Middle frontal gyrus (tissue), 1 donor: ENCODE measurements around the gene GMDS.
A peak's percentile ranks its signal among the peaks of the same experiment; 100 is the strongest.
"Not testable (repeated sequence)": the region's sequence is repeated elsewhere in the genome, so short reads cannot be mapped to it uniquely, and the experiment has no call there.

Experiments used
- DNase-seq: peaks from one replicate; pipeline ENCODE4 v3.0.0-alpha.2; 2015; ENCODE audit warnings: low spot score; ENCODE audit errors: extremely low spot score

GMDS gene

DNA sequence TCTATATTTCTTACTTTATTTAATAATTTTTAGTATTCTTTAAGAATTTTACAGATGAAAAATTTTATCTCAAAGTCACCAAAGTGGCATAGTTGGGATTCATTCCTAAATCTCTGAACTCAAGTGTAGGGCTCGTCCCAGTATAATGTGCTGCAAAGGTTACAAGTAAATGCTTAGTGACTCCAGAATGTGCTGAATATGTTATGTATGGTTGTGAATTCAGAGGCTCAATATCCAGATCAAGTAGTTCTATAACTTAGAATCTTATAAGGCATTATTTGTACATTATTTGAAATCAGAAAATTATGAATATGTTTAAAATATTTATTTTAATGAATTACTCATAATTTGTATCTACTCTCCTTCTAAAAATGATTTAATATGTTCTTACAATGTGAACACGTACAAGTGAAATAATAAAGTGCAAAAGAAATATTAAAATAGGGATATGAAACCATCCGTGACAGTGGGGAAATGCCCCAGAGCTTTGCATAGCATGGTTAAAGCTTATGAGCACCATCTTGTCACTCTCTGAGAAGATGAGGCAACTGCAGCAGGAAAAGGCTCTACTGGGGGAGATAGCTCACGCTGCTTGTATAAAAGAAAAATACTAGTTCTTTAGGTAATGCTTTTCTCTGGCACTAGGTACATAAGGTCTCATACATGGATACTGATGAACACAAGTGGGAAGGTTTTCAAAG lies 376.7 kb downstream of the GMDS start:
- DNase-seq: no peak

DNA sequence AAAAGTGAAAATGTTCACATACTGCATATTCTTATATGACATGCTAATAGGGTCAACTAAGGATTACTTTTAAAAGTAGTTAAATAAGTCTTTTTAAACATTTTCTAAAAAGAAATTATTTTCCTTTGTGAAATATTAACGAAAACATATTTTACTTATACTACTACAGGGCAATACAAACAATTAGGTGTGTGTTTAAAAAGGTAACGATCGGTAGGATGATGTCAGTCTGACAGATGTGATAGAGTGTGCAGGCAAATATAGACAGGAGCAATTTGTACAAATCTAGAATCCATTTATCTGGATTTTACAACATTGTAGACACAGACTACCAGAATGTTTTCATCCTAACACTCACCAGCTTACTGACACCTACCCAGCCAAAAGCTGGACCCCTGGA lies 378.2 kb downstream of the GMDS start:
- DNase-seq: no peak

DNA sequence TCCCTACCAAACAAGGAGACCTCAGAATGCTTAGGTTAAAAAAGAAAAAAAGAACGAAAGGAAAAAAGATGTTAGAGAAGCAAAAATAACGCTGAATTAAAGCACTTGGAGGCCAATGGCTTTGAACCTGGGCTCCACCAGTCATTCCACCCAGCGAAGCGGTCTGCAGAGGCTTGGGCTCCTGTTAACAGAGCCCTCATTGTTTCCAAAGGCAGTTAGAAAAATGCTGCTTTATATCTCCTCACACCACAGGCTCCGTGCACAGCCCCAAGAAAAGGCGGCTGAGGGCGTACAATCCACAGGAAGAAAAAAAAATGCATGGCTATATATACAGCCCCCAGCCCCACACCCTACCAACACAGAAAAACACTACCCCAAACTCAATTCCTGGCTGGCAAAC lies 379.8 kb downstream of the GMDS start:
- peak; percentile 20 for DNase-seq

DNA sequence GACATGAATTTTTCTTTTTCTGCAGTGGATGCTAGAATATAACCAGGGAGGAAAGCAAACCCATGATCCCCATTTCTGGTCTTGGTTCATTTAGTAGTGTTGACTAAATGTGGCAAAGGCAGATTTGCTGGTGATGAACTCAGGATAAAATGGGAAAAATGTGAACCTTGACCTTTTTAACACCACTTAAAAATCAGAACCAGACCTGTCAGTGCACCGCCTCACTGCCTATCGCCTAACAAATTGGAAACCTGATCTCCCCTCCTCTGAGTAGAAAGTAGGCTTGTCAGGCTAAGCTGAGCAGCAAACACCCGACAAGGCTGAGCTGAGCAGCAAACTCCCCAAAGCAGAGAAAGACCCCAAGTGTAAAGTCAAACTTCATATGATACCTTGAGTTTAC lies 380.9 kb downstream of the GMDS start:
- no peak for DNase-seq

DNA sequence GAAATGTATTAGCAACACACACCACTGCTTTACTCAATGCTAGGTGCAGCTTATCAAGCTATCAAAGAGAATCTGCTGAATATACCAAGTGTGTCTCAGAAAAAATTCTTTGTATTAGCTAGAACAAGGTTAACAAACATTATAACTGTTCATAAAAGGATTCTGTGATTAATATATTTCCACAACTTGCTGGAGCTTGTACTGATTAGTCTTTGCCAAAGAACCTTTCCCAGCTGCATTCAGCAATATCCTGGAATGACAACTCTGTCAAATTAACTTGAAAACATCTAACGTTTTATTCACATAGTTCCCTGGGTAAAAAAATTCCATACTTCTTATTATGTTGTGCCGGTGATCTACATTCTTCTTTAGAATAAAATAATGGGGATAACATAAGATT lies 383.0 kb downstream of the GMDS start:
- no peak for DNase-seq

DNA sequence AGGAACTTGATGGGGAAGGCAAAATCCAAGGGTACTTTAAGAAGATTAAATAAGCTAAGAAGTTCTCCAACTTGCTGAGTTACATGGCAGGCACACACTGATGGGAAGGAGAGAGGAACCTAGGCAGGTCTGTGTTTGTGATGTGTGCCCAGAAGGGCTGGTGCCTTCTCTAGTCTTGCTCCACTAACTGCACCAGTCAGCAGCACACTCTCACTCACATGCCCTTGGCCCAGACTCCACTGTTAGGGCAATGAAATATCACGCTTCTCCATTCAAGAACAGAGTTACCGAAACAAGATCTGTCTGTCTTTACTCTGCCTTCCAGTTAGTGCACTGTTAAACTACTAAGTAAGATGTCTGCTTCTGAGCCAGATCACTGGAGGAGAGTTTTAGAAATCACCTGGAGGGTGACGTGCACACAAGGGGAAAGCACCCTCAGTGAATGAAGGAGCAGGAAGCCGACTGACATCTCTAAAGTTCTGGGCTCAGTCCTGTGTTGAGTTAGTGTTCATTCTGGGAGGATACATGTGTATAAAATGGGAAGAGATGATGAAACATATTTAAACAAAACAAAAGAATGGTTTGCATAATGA lies 384.6 kb downstream of the GMDS start:
- DNase-seq: no peak

DNA sequence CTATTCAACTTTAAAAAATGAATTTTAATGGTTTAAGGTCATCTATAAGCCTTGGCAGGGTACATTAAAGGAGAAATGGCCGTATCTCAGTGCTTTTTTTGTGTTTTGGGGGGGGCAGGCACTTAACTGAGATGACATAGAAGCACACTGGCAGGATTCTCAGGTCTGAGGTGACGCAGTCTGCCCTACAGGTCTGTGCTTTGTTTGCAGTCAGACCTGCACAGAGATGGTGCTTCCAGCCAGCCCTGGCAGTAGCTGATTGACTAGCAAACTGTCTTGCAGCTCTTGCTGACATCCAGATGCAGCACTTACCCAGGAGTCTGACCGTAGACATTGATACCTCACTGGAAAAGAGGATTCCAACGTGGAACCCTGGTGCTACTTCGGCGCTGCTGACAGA lies 386.5 kb downstream of the GMDS start:
- no peak for DNase-seq

DNA sequence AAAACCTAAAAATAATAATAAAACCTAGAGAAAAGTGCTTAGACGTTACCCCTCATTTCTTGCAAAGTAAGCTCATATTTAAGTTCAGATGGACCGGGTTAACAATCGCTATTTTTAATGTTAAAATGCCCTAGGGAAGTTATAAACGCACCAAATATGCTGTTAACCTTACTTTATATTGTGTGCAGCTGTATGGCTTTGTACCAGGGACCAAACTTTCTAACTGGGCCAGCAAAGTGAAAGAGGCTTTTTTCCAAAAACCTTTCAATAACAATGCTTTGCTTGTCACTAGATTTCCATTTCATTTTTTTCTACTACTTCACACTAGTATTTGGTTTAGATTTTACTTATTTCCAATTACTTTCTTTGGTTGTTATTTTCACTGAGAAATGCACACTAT lies 387.2 kb downstream of the GMDS start:
- DNase-seq: no peak

DNA sequence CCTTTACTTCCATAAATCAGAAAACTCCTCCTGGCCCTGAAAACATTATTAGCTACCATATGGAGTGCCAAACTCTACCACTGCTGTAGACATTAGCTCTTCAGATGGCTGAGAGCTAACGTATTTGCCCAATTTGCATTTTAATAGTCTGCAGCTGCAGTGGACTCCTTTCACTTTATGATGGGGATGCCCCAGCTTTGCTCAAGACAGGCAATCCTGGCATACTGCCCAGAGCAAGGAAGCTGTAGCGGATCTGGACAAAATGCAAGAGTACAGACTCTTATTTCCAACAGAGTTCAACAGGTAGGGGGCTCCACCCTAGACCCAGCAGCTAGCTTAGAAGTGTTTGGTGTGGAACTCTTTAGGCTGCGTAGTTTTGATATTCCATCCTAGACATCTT lies 389.0 kb downstream of the GMDS start:
- DNase-seq: no peak

DNA sequence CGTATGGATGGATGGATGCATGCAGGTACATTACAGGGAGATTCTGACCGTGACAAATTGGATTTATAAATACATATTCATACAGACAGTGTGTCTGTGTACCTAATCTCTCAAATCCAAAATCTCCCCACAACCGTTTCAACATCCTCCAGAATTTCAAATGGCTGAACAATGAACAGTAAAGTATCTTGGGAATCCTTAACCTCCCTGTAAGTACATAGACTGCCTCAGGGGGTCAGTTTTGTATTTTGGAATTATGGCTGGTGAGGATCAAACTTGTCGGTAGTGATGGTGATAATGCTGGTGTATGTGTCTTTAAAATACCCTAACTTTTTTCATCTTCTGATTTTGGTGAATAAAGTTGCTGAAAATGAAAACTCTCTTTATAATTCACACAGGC lies 389.5 kb downstream of the GMDS start:
- no peak for DNase-seq

DNA sequence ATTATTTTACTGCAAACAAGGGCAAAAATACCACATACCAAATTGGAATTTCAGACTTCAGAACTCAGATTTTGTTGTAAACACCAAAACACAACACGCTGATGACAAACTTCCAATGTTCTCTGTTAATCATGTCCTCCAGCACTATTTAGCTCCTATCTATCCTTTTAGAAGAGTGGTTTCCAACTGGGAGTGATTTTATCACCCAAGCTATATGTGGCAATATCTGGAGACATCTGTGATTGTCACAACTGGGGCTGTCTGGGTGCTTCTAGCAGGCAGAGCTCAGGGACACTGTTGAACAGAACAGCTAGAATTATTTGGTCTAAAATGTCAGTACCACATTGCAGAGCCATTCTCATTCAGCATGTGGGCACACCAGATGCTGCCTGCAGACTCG lies 391.1 kb downstream of the GMDS start:
- no peak for DNase-seq

DNA sequence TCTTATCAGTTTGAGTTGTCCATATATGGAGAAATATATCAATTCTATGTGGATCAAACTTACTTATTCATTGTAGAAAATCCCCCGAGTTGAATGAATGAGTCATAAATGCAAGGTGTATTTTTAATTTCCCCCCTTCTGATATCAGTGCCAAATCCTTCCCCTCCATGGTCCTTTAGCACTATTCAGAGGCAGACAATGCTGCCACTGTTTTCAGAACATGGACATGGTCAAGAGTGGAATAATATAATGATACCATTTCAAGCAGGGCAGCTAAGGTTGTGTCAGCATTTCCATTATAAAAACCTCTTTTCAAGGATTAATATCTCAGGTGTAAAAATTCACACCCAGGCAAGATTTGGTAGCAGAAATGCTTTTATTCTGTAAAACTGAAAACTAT lies 391.6 kb downstream of the GMDS start:
- DNase-seq: no peak

DNA sequence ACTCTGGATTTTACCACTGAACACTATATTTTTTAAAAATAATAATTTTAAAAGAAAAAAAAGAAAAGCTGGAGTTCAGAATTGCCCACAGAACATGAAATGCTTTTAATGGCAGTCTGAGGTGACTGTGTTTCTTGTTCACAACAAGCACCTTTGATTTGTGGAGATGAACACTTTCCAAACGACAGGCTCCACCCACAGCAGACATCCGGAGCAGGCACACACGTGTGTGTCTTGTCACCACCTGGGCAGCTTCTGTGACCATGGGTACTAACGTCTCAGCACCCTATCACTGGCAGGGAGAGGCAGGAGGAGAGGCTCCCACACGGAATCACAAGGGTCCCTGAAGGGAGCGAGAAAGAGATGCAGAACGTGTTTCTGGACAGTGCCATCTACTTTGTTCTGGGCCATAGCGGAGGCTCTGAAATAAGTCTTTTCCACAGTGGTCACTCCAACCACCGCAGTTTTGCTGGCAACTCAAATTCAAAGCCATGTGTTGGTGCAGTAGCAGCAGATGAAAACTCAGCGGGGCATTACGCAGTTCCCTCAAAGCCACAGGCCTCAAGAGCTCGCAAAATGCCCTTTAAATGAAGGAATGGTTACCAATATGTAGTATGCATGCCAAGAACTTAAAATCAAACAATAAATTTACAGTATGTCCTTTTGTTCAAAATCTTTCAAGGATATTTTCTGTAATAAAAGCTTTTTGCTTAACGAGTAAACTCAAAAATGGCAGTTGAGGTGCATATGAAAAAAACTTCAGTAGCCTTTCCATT lies 393.5 kb downstream of the GMDS start:
- DNase-seq: no peak

DNA sequence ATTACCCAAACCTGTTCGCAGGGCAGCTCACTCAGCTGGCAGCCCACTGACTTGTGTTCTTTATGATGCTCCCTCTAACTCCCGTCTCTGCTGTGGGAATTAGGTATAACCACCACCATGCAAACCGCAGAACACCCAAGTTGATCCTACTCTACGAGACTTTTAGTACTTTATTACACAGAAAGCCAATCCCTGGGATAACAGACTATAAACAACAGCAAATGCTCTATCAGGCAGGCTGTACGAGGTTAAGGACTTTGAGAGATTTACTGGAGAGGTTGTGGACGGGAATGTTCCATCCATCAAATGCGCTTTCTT lies 394.6 kb downstream of the GMDS start:
- DNase-seq: no peak

DNA sequence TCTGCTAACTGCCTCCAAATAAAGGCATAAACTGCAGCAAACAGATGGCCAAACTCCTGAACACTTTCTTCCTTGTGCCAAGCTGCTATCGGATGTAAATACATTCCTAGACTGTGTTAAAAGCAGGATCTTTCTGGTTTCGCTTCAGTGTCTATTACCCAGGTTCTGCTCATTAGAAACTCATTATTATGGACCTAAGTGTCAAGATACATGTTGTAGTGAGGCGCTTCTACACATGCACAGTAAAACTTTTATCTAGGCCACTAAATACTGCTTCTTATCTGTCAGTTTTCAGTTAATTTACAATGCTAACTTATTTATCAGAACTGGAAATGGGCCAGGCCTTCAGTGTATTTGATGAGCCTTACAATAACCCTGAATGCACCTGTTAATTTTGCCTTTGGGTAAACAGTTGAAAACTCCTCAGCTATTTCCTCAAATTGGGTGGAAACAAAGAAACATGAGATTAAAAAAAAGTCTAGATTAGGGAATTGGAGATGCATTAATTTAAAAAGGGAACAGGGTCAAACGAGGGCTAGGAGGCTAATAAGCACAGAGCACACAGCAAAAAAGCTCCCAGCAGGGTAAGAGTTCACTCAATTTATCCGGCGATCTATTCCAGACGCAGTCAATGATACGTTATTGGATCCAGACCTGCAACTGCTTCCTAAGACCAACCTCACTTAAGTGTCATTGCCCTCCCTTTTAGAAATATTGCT lies 395.1 kb downstream of the GMDS start:
- DNase-seq: no peak

DNA sequence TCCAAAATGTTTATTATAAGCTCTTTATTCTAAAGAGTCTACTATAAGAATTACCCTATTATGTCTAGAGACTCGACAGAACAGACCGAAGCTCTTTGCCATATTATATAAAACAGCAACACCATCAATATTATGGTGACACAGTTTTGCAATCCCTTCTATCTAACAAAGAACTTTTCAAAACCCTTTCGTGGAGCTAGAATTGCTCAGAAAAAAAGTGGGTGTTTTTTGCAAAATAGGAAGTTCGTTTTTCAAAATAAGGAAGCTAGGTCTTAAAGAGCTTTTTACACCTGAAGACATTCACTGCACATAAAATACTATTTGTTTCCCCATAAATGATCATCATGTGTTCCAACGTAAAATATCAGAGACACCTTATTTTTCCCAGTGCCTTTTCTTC lies 395.7 kb downstream of the GMDS start:
- DNase-seq: no peak

DNA sequence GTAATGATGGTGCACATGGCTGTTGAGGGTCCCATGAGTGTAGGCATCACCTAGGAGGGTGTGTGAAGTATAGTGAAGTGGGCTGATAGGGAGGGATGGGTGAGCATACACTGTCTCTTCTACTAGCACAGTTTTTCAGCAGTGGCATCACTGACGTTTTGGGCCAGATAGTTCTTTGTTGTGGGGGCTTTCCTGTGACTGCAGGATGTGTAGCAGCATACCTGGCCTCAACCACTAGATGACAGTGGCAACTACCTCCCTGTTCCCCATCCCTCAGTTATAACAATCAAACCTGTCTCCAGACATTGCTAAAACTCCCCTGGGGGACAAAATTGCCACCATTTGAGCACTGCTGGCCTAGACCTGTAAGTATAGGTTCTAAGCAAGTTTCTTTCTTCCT lies 396.7 kb downstream of the GMDS start:
- no peak for DNase-seq

DNA sequence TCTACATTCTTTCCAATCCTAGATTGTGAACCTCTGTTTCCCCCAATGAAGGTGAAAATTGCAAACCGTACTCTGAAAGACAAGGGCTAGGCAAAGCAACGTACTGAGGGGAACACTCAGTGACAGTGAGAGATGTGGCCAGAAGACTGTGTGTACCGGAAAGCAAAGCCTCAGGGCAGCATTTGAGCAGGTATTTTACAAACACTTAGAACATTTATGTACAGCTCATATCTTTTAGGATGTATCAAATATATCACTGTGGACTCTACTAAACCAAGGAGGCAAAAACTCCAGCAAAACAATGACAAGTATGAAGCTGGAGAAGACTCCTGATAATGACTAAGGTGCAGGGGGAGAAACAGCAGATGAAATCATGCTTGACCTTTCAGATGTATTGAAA lies 398.8 kb downstream of the GMDS start:
- DNase-seq: no peak

DNA sequence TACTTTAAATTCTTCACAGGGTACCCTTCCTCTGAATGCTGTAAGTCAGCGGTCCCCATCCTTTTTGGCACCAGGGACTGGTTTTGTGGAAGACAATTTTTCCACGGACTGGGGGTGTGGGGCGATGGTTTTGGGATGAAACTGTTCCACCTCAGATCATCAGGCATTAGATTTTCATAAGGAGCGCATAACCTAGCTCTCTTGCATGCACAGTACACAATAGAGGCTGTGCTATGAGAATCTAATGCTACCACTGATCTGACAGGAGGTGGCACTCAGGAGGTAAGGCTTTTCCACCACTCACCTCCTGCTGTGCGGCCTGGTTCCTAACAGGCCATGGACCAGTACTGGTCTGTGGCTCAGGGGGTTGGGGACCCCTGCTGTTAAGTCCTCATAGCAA lies 399.9 kb downstream of the GMDS start:
- DNase-seq: not testable (repeated sequence)

DNA sequence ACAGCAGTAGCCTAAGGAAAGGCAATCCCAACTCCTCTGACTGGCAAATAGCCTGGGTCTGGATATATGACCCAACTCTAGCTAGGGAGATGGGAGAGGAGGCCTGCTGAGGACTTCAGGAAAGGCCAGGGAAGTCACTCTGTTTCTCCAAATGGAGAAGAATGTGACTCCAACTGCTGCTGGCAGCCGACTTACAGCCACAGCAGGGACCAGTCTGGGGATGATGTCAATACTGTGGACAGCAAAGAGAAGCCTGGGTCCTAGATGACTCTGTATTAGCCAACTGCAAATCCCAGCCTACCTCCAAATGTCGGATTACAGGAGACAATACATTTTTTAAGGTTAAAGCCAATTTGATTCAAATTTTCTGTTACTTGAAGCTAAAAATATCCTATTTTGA lies 403.1 kb downstream of the GMDS start:
- no peak for DNase-seq

DNA sequence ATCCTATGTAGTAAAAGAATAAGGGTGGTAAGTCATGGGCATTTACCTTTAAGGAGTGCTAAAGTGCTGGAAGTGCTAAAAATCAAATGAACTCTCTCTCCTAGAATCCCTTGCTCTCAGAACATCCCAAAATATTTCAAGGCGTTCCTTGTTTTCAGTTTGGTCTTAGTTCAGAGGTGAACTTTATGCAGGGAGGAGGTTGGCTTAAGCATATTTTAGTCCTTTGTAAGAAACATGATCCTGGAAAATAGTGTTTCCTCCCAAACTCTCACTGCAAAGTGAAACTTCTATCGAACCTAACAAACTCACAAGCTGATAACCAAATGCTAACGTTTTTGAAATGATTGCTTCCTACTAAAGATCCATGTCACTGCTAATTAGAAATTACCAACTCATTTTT lies 404.3 kb downstream of the GMDS start:
- DNase-seq: no peak

DNA sequence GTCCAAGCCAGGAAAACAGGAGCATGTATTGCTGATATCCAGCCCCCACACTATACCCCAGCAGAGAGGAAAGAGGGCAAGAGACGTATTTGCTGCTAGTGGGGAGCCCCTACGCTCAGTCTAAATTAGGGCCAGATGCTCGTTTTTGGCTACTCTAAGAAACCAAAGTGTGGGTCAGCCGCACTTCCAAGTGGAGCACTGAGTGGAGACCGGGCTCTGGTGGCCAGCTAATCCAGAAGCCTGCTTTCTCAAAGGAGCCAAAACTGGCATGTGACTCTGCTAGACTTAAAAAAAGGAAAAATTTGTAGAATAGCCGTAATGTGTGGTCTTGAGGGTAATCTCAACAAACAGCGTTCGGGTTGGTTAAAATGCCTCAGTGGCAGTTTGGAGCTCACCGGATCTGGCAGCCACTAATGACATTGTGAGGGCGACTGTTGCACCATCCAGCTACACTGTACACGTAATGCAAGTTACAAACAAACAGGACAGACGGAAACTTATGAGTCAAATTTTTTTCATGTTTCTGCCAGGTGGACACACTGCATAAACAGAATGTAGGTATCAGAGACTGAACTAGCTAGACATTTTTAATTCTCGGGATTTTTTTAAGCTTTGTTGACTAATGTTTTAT lies 404.8 kb downstream of the GMDS start:
- DNase-seq: no peak
